Measurements from ENCODE around the gene ASPDH. TPM values are rescaled to one million over a fixed set of nuclear protein-coding genes. Genes with fewer than 3 reads are reported as not detected.

ASPDH gene
- not detected for total RNA-seq
- not detected for polyA plus RNA-seq

GRCh38 chr19:50513746-50514345 is at the start of gene ASPDH:
TSS of gene ASPDH (minus strand) at chr19:50513913. CDS start at chr19:50513823, 90 bp downstream.
- H3K27ac ChIP-seq (ENCODE audit: low read depth, low read length): no peak within 1 kb of the TSS
- peaks cover 5 to 7% of the 10 kb centered on the region in 2 donors for H3K27me3 Mint-ChIP-seq
- H3K27ac Mint-ChIP-seq: peak within 1 kb of the TSS in 6 of 8 donors; percentile 53 to 77 (median 64)
- H3K36me3 Mint-ChIP-seq: peaks cover 0 to 7% (median 0%) of the 10 kb centered on the region in 3 donors
- H3K4me1 ChIP-seq (ENCODE audit: insufficient read depth, low read length): peaks cover 15% of the 10 kb centered on the region
- H3K36me3 ChIP-seq (ENCODE audit: insufficient read depth, low read length): no peaks in the 10 kb centered on the region
- H3K27me3 ChIP-seq (ENCODE audit: insufficient read depth, low read length, poor library complexity, severe bottlenecking): no peaks in the 10 kb centered on the region
- H3K4me3 Mint-ChIP-seq: peak within 1 kb of the TSS in 3 of 7 donors; percentile 45 to 59 (median 56)
- peaks cover 13 to 22% (median 15%) of the 10 kb centered on the region in 3 donors for H3K4me1 Mint-ChIP-seq
- H3K4me3 ChIP-seq (ENCODE audit: low read length): no peak within 1 kb of the TSS
- POLR2A ChIA-PET: no interaction called here
- H3K9me3 ChIP-seq (ENCODE audit: low read length): no peaks in the 10 kb centered on the region
- no peaks in the 10 kb centered on the region for H3K9me3 Mint-ChIP-seq
- CTCF ChIA-PET: interaction anchor here (1.5 kb wide), 1 partner anchor 43 kb away, joined by 3 read pairs; no protein-coding TSS in a partner anchor
- no peak for DNase-seq

- no peak overlapping the region for H3K4me3 Mint-ChIP-seq
- Histone ChIP-seq H3K36me3 (ENCODE audit: insufficient read depth, low read length) (no peaks in the 10 kb centered on the region), H3K27me3 (ENCODE audit: insufficient read depth, low read length, poor library complexity, severe bottlenecking) (peaks cover 23% of the 10 kb centered on the region), H3K9me3 (ENCODE audit: low read length) (no peaks in the 10 kb centered on the region), H3K4me1 (ENCODE audit: insufficient read depth, low read length) (no peaks in the 10 kb centered on the region), H3K27ac (ENCODE audit: low read depth, low read length) (no peak overlapping the region), H3K4me3 (ENCODE audit: low read length) (no peak overlapping the region)
- ChIA-PET POLR2A (no interaction called here), CTCF (no interaction called here)
- peaks cover 2 to 14% (median 6%) of the 10 kb centered on the region in 3 donors for H3K4me1 Mint-ChIP-seq
- peaks cover 52 to 65% of the 10 kb centered on the region in 2 donors for H3K27me3 Mint-ChIP-seq
- H3K27ac Mint-ChIP-seq: no peak overlapping the region
- H3K36me3 Mint-ChIP-seq: no peaks in the 10 kb centered on the region
- peak in 1 of 5 donors; percentile 34 for DNase-seq
- H3K9me3 Mint-ChIP-seq: no peaks in the 10 kb centered on the region
Observed at GRCh38 chr19:50562996-50563395, 49.3 kb upstream of the ASPDH start.

- CTCF ChIA-PET: no interaction called here
- H3K4me1 Mint-ChIP-seq: peaks cover 2 to 14% (median 6%) of the 10 kb centered on the region in 3 donors
Observed at GRCh38 chr19:50562329-50562728, 48.6 kb upstream of the ASPDH start.

GRCh38 chr19:50559636-50560035 is 45.9 kb upstream of the ASPDH start:
- no peaks in the 10 kb centered on the region for H3K36me3 ChIP-seq (ENCODE audit: insufficient read depth, low read length)
- Mint-ChIP-seq H3K9me3 (no peaks in the 10 kb centered on the region), H3K4me3 (no peak overlapping the region), H3K27ac (no peak overlapping the region), H3K36me3 (no peaks in the 10 kb centered on the region), H3K4me1 (peaks cover 4 to 19% (median 4%) of the 10 kb centered on the region in 3 donors), H3K27me3 (peaks cover 61 to 74% of the 10 kb centered on the region in 2 donors)
- ChIA-PET POLR2A (no interaction called here), CTCF (no interaction called here)
- H3K27me3 ChIP-seq (ENCODE audit: insufficient read depth, low read length, poor library complexity, severe bottlenecking): peaks cover 12% of the 10 kb centered on the region
- no peak overlapping the region for H3K27ac ChIP-seq (ENCODE audit: low read depth, low read length)
- no peaks in the 10 kb centered on the region for H3K9me3 ChIP-seq (ENCODE audit: low read length)
- no peak overlapping the region for H3K4me3 ChIP-seq (ENCODE audit: low read length)
- peaks cover 8% of the 10 kb centered on the region for H3K4me1 ChIP-seq (ENCODE audit: insufficient read depth, low read length)
- no peak for DNase-seq

More at GRCh38 chr19:50562329-50562728, 48.6 kb upstream of the ASPDH start:
- Histone ChIP-seq H3K27me3 (ENCODE audit: insufficient read depth, low read length, poor library complexity, severe bottlenecking) (peaks cover 23% of the 10 kb centered on the region), H3K4me1 (ENCODE audit: insufficient read depth, low read length) (no peaks in the 10 kb centered on the region), H3K4me3 (ENCODE audit: low read length) (no peak overlapping the region), H3K36me3 (ENCODE audit: insufficient read depth, low read length) (no peaks in the 10 kb centered on the region), H3K27ac (ENCODE audit: low read depth, low read length) (no peak overlapping the region), H3K9me3 (ENCODE audit: low read length) (no peaks in the 10 kb centered on the region)
- H3K27me3 Mint-ChIP-seq: peaks cover 57 to 70% of the 10 kb centered on the region in 2 donors
- no peaks in the 10 kb centered on the region for H3K9me3 Mint-ChIP-seq
- peak in 1 of 5 donors; percentile 11 for DNase-seq
- no peak overlapping the region for H3K4me3 Mint-ChIP-seq
- no peaks in the 10 kb centered on the region for H3K36me3 Mint-ChIP-seq
- POLR2A ChIA-PET: no interaction called here
- H3K27ac Mint-ChIP-seq: no peak overlapping the region

GRCh38 chr19:50558449-50558848 is 44.7 kb upstream of the ASPDH start:
- no peaks in the 10 kb centered on the region for H3K9me3 Mint-ChIP-seq
- no peak for DNase-seq
- peaks cover 56 to 72% of the 10 kb centered on the region in 2 donors for H3K27me3 Mint-ChIP-seq
- Histone ChIP-seq H3K27me3 (ENCODE audit: insufficient read depth, low read length, poor library complexity, severe bottlenecking) (peaks cover 16% of the 10 kb centered on the region), H3K4me3 (ENCODE audit: low read length) (no peak overlapping the region), H3K27ac (ENCODE audit: low read depth, low read length) (no peak overlapping the region), H3K36me3 (ENCODE audit: insufficient read depth, low read length) (no peaks in the 10 kb centered on the region), H3K4me1 (ENCODE audit: insufficient read depth, low read length) (peaks cover 8% of the 10 kb centered on the region), H3K9me3 (ENCODE audit: low read length) (no peaks in the 10 kb centered on the region)
- H3K4me1 Mint-ChIP-seq: peaks cover 4 to 16% (median 4%) of the 10 kb centered on the region in 3 donors
- H3K36me3 Mint-ChIP-seq: no peaks in the 10 kb centered on the region
- no peak overlapping the region for H3K27ac Mint-ChIP-seq
- POLR2A ChIA-PET: no interaction called here
- H3K4me3 Mint-ChIP-seq: no peak overlapping the region
- CTCF ChIA-PET: no interaction called here

GRCh38 chr19:50558039-50558438 is 44.3 kb upstream of the ASPDH start:
- Histone ChIP-seq H3K27me3 (ENCODE audit: insufficient read depth, low read length, poor library complexity, severe bottlenecking) (peaks cover 17% of the 10 kb centered on the region), H3K36me3 (ENCODE audit: insufficient read depth, low read length) (no peaks in the 10 kb centered on the region), H3K9me3 (ENCODE audit: low read length) (no peaks in the 10 kb centered on the region), H3K4me1 (ENCODE audit: insufficient read depth, low read length) (peaks cover 8% of the 10 kb centered on the region), H3K4me3 (ENCODE audit: low read length) (no peak overlapping the region), H3K27ac (ENCODE audit: low read depth, low read length) (no peak overlapping the region)
- DNase-seq: no peak
- Mint-ChIP-seq H3K36me3 (no peaks in the 10 kb centered on the region), H3K4me3 (no peak overlapping the region), H3K4me1 (peaks cover 4 to 16% (median 4%) of the 10 kb centered on the region in 3 donors), H3K27me3 (peaks cover 54 to 72% of the 10 kb centered on the region in 2 donors), H3K27ac (no peak overlapping the region), H3K9me3 (no peaks in the 10 kb centered on the region)
- POLR2A ChIA-PET: no interaction called here
- CTCF ChIA-PET: interaction anchor here (2.0 kb wide), 1 partner anchor 11 kb away, joined by 6 read pairs; no protein-coding TSS in a partner anchor

- POLR2A ChIA-PET: no interaction called here
- DNase-seq: no peak
- peaks cover 4 to 20% (median 8%) of the 10 kb centered on the region in 3 donors for H3K4me1 Mint-ChIP-seq
- Histone ChIP-seq H3K36me3 (ENCODE audit: insufficient read depth, low read length) (no peaks in the 10 kb centered on the region), H3K27ac (ENCODE audit: low read depth, low read length) (no peak overlapping the region), H3K27me3 (ENCODE audit: insufficient read depth, low read length, poor library complexity, severe bottlenecking) (peaks cover 17% of the 10 kb centered on the region), H3K4me1 (ENCODE audit: insufficient read depth, low read length) (peaks cover 8% of the 10 kb centered on the region), H3K9me3 (ENCODE audit: low read length) (no peaks in the 10 kb centered on the region), H3K4me3 (ENCODE audit: low read length) (no peak overlapping the region)
- peaks cover 54 to 73% of the 10 kb centered on the region in 2 donors for H3K27me3 Mint-ChIP-seq
- H3K36me3 Mint-ChIP-seq: no peaks in the 10 kb centered on the region
- CTCF ChIA-PET: interaction anchor here (0.9 to 2.0 kb wide), 4 partner anchors 10 to 200 kb away, joined by 3 to 7 read pairs (median 4); no protein-coding TSS in a partner anchor
- H3K9me3 Mint-ChIP-seq: no peaks in the 10 kb centered on the region
- H3K27ac Mint-ChIP-seq: no peak overlapping the region
- H3K4me3 Mint-ChIP-seq: peak overlapping the region in 1 of 7 donors; percentile 93
Observed at GRCh38 chr19:50557009-50557613, 43.4 kb upstream of the ASPDH start.

GRCh38 chr19:50556282-50557008 is 42.7 kb upstream of the ASPDH start:
- ChIA-PET CTCF (interaction anchor here (0.6 to 2.0 kb wide), 5 partner anchors 9 to 199 kb away, joined by 3 to 7 read pairs (median 3); no protein-coding TSS in a partner anchor), POLR2A (no interaction called here)
- peaks cover 17% of the 10 kb centered on the region for H3K27me3 ChIP-seq (ENCODE audit: insufficient read depth, low read length, poor library complexity, severe bottlenecking)
- Mint-ChIP-seq H3K27ac (no peak overlapping the region), H3K4me1 (peaks cover 4 to 22% (median 8%) of the 10 kb centered on the region in 3 donors), H3K36me3 (no peaks in the 10 kb centered on the region), H3K4me3 (peak overlapping the region; percentile 27 to 93 (median 87)), H3K27me3 (peaks cover 56 to 77% of the 10 kb centered on the region in 2 donors), H3K9me3 (no peaks in the 10 kb centered on the region)
- peak overlapping the region; percentile 66 for H3K4me3 ChIP-seq (ENCODE audit: low read length)
- no peaks in the 10 kb centered on the region for H3K36me3 ChIP-seq (ENCODE audit: insufficient read depth, low read length)
- peak; percentile 48 to 70 (median 67) for DNase-seq
- H3K4me1 ChIP-seq (ENCODE audit: insufficient read depth, low read length): peaks cover 8% of the 10 kb centered on the region
- H3K9me3 ChIP-seq (ENCODE audit: low read length): no peaks in the 10 kb centered on the region
- H3K27ac ChIP-seq (ENCODE audit: low read depth, low read length): no peak overlapping the region
